ENCODE data around the gene TEX2.

DNA sequence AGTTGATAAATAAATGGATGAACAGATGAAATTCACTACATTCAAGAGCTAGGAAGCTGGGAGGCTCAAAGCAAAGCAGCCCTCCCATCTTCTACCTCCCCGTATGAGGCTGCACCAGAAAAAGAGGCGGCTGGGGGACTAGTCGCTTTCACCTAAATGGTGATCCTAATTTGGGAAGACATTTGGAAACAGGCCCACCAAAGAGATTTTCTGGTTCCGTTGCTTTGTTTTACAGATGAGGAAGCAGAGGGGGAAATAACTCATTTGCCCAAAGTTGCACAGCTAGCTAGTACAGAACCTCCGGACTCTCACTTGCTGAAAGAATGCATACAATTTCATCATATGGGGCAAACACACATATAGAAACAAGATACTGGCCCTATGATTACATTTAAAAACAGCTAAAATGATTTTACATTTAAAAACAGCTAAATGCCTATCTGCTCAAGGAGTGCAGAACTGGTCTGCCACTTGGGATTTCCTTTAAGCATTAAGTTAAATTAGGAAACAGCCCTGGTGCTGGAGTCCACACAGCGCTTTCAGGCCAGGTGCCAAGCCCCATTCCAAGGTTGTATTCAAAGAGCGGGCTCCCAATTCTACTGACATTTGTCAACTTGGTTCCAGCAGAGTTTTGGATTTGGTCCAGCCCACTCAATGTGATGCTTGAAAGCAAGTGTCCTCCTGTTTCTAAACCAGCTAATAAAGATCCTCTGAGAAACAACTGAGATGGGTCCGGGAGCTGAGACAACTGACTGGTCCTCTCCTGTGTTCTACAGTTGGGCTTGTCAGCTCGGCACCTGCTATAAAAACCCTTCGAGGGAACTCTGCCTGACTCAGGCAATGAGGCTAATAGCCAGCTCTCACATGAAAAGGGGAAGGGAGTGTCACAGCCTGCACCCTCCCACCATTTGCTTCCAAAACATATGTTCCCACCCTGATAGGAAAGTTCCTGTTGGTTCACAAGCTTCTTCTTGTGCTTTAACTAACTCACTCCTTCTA, 144.8 kb downstream of the TEX2 start:
- TF ChIP-seq, protein P1, sequence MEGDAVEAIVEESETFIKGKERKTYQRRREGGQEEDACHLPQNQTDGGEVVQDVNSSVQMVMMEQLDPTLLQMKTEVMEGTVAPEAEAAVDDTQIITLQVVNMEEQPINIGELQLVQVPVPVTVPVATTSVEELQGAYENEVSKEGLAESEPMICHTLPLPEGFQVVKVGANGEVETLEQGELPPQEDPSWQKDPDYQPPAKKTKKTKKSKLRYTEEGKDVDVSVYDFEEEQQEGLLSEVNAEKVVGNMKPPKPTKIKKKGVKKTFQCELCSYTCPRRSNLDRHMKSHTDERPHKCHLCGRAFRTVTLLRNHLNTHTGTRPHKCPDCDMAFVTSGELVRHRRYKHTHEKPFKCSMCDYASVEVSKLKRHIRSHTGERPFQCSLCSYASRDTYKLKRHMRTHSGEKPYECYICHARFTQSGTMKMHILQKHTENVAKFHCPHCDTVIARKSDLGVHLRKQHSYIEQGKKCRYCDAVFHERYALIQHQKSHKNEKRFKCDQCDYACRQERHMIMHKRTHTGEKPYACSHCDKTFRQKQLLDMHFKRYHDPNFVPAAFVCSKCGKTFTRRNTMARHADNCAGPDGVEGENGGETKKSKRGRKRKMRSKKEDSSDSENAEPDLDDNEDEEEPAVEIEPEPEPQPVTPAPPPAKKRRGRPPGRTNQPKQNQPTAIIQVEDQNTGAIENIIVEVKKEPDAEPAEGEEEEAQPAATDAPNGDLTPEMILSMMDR (conservative IDR thresholded peaks at IDR 0.05 in 1 of 2, IDR thresholded peaks at IDR 0.05 in 1 of 2; ENCODE audit: extremely low read depth in 1 of 2, insufficient read depth in 1 of 2, low read depth in 1 of 2, low read length in 2 of 2): no peak
- no peak for TF ChIP-seq EZH2 (IDR thresholded peaks at IDR 0.05; ENCODE audit: borderline replicate concordance, low read length)

Data from mammary epithelial cell (primary cell).